NT2/D1 (cell line): Measurements from ENCODE around the gene GAB4.

ENCODE experiments used
- DNase-seq: peaks from one replicate; pipeline ENCODE4 v3.0.0-alpha.2; 2011; ENCODE audit warnings: low read depth, low spot score
- H3K27me3 ChIP-seq: 2 replicates; pipeline ENCODE4 v1.6.0; 2011; ENCODE audit warnings: mild to moderate bottlenecking; ENCODE audit not compliant: insufficient read length, insufficient read depth
- H3K36me3 ChIP-seq: 2 replicates; pipeline ENCODE4 v1.6.1; 2011; ENCODE audit warnings: mild to moderate bottlenecking, low read length, mixed read lengths; ENCODE audit not compliant: insufficient read depth, insufficient read length
- H3K4me1 ChIP-seq: 2 replicates; pipeline ENCODE4 v1.5.1; 2011; ENCODE audit not compliant: insufficient read depth, insufficient read length
- H3K4me3 ChIP-seq: 2 replicates; pipeline ENCODE4 v1.5.1; 2011; ENCODE audit warnings: low read depth; ENCODE audit not compliant: insufficient read length
- H3K9ac ChIP-seq: 2 replicates; pipeline ENCODE4 v1.6.0; 2011; ENCODE audit warnings: low read depth; ENCODE audit not compliant: insufficient read length
- H3K9me3 ChIP-seq: 2 replicates; pipeline ENCODE4 v1.5.1; 2011; ENCODE audit warnings: mild to moderate bottlenecking, low read length; ENCODE audit not compliant: insufficient read depth
- SUZ12 ChIP-seq: IDR thresholded peaks from 2 replicates; pipeline ENCODE4 v1.6.1; 2011; ENCODE audit not compliant: insufficient read length, insufficient read depth; ENCODE audit errors: extremely low read depth
- YY1 ChIP-seq: IDR thresholded peaks from 2 replicates; pipeline ENCODE4 v1.6.1; 2011; ENCODE audit not compliant: insufficient read length, insufficient read depth
- ZNF274 ChIP-seq: IDR thresholded peaks from 2 replicates; pipeline ENCODE4 v1.6.1; 2011; ENCODE audit warnings: mild to moderate bottlenecking, low read depth, low read length

Gene GAB4

DNA sequence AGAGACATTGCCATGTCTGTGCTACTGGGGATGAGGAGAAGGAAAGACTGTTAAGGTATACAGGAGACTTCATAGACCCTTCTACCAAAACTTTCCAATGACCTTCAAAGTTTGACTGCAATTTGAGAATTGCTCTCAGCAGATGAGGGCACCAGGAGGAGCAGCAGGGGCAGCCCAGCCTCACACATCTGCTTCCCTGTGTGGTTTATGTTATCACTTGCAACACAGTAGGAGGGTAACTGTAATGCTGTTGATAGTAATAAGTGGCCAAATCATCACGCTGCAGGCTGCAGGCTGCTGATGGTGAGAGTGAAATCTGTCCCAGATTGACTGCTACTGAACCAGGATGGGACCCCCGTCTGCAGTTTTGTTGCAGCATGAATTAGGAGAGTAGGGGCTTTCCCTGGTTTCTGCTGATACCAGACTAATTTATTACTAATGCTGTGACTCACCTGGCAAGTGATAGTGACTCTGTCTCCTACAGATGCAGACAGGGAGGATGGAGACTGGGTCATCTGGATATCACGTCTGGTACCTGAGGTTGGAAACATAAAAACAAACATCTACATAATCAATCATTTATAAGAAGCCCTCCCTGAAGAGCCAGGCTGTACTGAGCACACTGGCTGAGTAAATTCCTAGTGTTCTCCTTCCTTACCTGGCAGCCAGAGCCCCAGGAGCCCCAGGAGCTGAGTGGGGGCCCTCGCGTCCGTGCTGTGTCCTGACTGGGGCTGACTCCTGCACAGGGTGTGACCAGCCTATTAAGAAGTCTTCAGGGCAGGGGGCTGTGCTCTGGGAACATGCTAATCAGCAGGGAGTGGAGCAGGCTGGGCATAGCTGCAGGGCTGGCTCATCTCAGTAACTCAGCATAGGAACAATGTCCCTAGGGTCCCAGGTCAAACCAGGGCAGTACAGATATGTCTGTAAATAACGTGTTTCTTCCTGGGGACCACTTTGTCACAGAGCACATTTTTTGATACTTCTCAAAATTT, 74.4 kb downstream of the GAB4 start:
- H3K27me3 ChIP-seq, result peaks cover 20% of the 10 kb centered on the region
- H3K4me3 ChIP-seq, result no peak overlapping the region
- no peak overlapping the region for H3K9ac ChIP-seq
- no peaks in the 10 kb centered on the region for H3K36me3 ChIP-seq
- no peaks in the 10 kb centered on the region for H3K9me3 ChIP-seq
- no peak for DNase-seq
- TF ChIP-seq ZNF274, result no peak
- no peak for TF ChIP-seq SUZ12
- no peak for TF ChIP-seq YY1
- peaks cover 4% of the 10 kb centered on the region for H3K4me1 ChIP-seq

DNA sequence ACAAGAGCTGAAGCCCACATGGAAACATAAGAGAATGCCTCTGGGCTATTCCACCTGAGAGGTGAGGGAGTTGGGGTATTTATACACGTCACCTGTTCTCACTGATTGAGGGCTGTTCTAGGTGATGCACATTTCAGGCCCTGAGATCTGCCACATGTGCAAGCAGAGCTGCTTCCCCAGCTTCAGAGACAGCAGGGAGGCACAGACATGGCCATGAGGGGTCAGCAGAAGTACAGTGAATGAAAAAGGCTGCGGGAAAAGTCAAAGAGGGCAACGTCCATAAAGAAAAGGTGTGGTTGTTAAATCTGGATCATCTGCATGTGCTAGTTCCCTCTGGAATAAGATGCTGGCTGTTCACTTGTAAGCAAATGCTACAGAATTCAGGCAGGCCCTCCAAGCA, 75.4 kb downstream of the GAB4 start:
- H3K27me3 ChIP-seq, result peaks cover 20% of the 10 kb centered on the region
- no peak overlapping the region for H3K9ac ChIP-seq
- TF ChIP-seq ZNF274 (no peak), YY1 (no peak), SUZ12 (no peak)
- H3K9me3 ChIP-seq, result no peaks in the 10 kb centered on the region
- H3K4me1 ChIP-seq, result peaks cover 4% of the 10 kb centered on the region
- peak; percentile 5 for DNase-seq
- H3K4me3 ChIP-seq, result no peak overlapping the region
- no peaks in the 10 kb centered on the region for H3K36me3 ChIP-seq

GRCh38 chr22:16925407-16925966, 82.5 kb downstream of the GAB4 start:
- H3K27me3 ChIP-seq, result peaks cover 7% of the 10 kb centered on the region
- DNase-seq, result no peak
- no peak overlapping the region for H3K4me3 ChIP-seq
- no peaks in the 10 kb centered on the region for H3K36me3 ChIP-seq
- no peaks in the 10 kb centered on the region for H3K9me3 ChIP-seq
- no peak for TF ChIP-seq YY1
- no peak for TF ChIP-seq SUZ12
- TF ChIP-seq ZNF274, result no peak
- no peaks in the 10 kb centered on the region for H3K4me1 ChIP-seq
- no peak overlapping the region for H3K9ac ChIP-seq

GRCh38 chr22:16922706-16923105, 85.3 kb downstream of the GAB4 start:
- Histone ChIP-seq H3K9ac (no peak overlapping the region), H3K4me1 (no peaks in the 10 kb centered on the region), H3K9me3 (no peaks in the 10 kb centered on the region), H3K27me3 (peaks cover 2% of the 10 kb centered on the region), H3K36me3 (no peaks in the 10 kb centered on the region), H3K4me3 (no peak overlapping the region)
- DNase-seq, result no peak
- no peak for TF ChIP-seq YY1
- no peak for TF ChIP-seq ZNF274
- no peak for TF ChIP-seq SUZ12

- H3K4me3 ChIP-seq, result no peak overlapping the region
- TF ChIP-seq SUZ12 (no peak), ZNF274 (no peak), YY1 (no peak)
- DNase-seq, result no peak
- no peaks in the 10 kb centered on the region for H3K4me1 ChIP-seq
- no peak overlapping the region for H3K9ac ChIP-seq
- H3K9me3 ChIP-seq, result no peaks in the 10 kb centered on the region
- no peaks in the 10 kb centered on the region for H3K36me3 ChIP-seq
- H3K27me3 ChIP-seq, result peaks cover 2% of the 10 kb centered on the region
Observed at GRCh38 chr22:16922076-16922475, 85.9 kb downstream of the GAB4 start.

DNA sequence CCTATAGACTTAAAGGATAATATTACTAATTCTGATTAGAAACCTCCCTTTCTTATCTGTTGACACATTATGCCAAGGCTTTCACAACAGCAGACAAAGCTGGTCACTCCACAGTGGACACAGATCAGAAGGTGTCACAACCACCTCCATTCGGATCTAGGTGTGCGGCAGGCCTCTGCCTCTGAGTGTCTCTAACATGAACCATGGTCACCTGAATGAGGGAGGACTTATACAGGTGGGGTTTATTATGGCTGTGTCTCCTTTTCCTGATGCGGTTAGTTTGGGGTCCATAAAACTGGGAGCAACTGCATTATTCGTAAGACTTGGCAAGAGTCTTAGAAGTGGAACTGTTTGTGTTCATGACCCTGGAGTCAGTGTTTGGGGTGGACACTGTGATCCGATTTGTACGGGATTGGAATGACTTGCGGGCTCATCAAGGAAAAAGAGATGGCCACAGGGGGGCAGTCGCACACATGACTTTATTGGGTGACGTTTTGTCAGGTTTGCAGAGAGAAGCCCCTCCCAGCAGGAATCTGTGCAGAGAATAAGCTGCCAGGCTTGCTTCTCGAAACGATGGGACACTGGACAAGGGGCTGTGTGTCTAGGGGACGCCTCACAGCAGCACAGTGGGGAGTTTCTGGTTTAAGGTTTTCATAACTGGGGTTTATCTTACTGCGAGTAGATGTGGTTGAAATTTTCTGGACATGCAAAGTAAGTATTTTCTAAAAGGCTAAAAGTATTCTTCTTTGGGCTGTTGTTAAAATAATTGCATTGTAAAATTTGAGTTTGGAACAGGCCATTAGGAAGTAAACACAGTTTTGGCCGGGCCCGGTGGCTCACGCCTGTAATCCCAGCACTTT, 90.6 kb downstream of the GAB4 start:
- no peak overlapping the region for H3K9ac ChIP-seq
- TF ChIP-seq YY1 (no peak), ZNF274 (no peak), SUZ12 (no peak)
- no peak overlapping the region for H3K4me3 ChIP-seq
- peak; percentile 61 for DNase-seq
- H3K27me3 ChIP-seq, result peaks cover 6% of the 10 kb centered on the region
- no peaks in the 10 kb centered on the region for H3K4me1 ChIP-seq
- H3K9me3 ChIP-seq, result no peaks in the 10 kb centered on the region
- no peaks in the 10 kb centered on the region for H3K36me3 ChIP-seq
